ENCODE data around the gene CNTNAP5. TPM values are rescaled to one million over a fixed set of nuclear protein-coding genes. Genes with fewer than 3 reads are reported as not detected.
"Not testable (repeated sequence)": the region's sequence is repeated elsewhere in the genome, so short reads cannot be mapped to it uniquely, and the experiment has no call there.

The CNTNAP5 gene
- total and polyA plus RNA-seq, 8 donors, result 0.03 to 0.29 (median 0.10) TPM; not detected in 4

DNA sequence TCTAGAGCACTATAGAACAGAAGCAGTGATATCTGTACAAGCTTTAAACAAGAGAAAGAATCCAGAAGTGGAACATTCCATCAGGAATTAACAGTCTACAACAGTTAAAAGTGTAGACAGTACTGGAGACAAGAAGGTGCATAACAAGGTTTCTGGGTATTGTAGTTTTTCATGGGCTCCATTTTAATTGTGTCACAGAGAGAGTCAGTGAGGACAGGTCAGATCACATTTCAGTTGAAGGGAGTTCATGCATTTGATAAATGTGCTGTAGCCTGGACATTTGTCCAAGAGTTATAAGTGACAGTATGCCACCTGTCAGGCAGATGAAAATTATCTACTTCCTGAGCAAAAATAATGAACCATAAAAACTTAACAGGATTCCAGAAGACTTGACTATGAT is 328.6 kb downstream of the CNTNAP5 start:
- no peak overlapping the region for H3K27ac ChIP-seq
- no peaks in the 10 kb centered on the region for H3K27me3 ChIP-seq
- no peak for DNase-seq
- no peak overlapping the region for H3K4me3 ChIP-seq
- no peaks in the 10 kb centered on the region for H3K4me1 ChIP-seq
- intact Hi-C loops (cut with DNase I), result no loop called here
- TF ChIP-seq, protein P1, sequence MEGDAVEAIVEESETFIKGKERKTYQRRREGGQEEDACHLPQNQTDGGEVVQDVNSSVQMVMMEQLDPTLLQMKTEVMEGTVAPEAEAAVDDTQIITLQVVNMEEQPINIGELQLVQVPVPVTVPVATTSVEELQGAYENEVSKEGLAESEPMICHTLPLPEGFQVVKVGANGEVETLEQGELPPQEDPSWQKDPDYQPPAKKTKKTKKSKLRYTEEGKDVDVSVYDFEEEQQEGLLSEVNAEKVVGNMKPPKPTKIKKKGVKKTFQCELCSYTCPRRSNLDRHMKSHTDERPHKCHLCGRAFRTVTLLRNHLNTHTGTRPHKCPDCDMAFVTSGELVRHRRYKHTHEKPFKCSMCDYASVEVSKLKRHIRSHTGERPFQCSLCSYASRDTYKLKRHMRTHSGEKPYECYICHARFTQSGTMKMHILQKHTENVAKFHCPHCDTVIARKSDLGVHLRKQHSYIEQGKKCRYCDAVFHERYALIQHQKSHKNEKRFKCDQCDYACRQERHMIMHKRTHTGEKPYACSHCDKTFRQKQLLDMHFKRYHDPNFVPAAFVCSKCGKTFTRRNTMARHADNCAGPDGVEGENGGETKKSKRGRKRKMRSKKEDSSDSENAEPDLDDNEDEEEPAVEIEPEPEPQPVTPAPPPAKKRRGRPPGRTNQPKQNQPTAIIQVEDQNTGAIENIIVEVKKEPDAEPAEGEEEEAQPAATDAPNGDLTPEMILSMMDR (IDR thresholded peaks at IDR 0.05), result no peak
- H3K36me3 ChIP-seq, result no peaks in the 10 kb centered on the region
- peaks cover 0 to 2% of the 10 kb centered on the region in 2 donors for H3K9me3 ChIP-seq
- no peak for ATAC-seq

DNA sequence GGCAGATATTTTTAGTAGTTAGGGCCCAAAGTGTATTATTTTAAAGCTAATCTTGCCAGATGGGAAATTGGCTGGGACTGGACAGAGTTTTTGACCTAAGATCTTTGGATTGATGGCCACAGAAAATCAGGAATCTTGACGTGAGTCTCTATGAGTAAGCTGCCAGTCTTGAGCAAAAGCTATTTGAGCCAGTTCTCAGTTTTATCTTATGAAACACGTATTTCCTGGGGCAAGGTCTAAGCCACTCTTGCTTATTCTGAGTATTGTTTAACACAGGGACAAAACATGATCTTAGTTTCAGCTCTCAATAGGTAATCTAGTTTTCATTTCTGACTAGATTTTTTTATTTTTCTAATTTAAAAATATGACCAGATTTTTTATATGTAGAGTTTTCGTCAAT is 329.4 kb downstream of the CNTNAP5 start:
- no peak for DNase-seq
- Histone ChIP-seq H3K9me3 (peaks cover 0 to 2% of the 10 kb centered on the region in 2 donors), H3K36me3 (no peaks in the 10 kb centered on the region), H3K27me3 (no peaks in the 10 kb centered on the region), H3K4me3 (no peak overlapping the region), H3K4me1 (no peaks in the 10 kb centered on the region), H3K27ac (no peak overlapping the region)
- TF ChIP-seq, protein P1 (IDR thresholded peaks at IDR 0.05), result no peak
- intact Hi-C loops (cut with DNase I), result no loop called here
- ATAC-seq, result no peak

DNA sequence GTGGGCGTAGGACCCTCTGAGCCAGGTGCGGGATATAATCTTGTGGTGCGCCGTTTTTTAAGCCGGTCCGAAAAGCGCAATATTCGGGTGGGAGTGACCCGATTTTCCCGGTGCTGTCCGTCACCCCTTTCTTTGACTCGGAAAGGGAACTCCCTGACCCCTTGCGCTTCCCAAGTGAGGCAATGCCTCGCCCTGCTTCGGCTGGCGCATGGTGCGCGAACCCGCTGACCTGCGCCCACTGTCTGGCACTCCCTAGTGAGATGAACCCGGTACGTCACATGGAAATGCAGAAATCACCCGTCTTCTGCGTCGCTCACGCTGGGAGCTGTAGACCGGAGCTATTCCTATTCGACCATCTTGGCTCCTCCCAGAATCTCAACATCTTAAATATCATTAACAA is 336.9 kb downstream of the CNTNAP5 start:
- H3K4me3 ChIP-seq; H3K27ac ChIP-seq; H3K9me3 ChIP-seq; ATAC-seq; DNase-seq; H3K27me3 ChIP-seq; H3K4me1 ChIP-seq; H3K36me3 ChIP-seq; intact Hi-C loops (cut with DNase I): not testable (repeated sequence)

DNA sequence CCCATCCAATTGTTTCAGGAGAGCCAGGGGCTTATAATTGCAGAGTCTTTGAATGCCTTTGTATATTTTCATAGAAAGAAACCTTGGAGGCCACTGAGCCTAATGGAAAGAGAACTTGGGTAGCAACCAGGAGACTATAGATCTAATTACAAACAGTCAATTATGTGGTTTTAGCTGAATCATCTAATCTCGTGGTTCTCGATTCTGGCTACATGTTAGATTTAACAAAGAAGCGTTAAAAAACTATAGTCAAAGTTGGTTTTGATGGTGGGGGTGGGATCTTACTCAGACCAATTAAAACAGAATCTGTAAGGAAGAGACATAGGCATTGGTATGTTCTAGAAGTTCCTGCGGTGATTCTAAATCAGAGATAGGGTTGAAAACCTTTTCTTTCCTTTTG is 344.1 kb downstream of the CNTNAP5 start:
- no peaks in the 10 kb centered on the region for H3K4me1 ChIP-seq
- intact Hi-C loops (cut with DNase I), result no loop called here
- DNase-seq (no peak), ATAC-seq (no peak)
- TF ChIP-seq, protein P1 (IDR thresholded peaks at IDR 0.05), result no peak
- H3K4me3 ChIP-seq, result no peak overlapping the region
- H3K36me3 ChIP-seq, result no peaks in the 10 kb centered on the region
- H3K27me3 ChIP-seq, result no peaks in the 10 kb centered on the region
- H3K9me3 ChIP-seq, result peaks cover 0 to 3% of the 10 kb centered on the region in 2 donors
- no peak overlapping the region for H3K27ac ChIP-seq

DNA sequence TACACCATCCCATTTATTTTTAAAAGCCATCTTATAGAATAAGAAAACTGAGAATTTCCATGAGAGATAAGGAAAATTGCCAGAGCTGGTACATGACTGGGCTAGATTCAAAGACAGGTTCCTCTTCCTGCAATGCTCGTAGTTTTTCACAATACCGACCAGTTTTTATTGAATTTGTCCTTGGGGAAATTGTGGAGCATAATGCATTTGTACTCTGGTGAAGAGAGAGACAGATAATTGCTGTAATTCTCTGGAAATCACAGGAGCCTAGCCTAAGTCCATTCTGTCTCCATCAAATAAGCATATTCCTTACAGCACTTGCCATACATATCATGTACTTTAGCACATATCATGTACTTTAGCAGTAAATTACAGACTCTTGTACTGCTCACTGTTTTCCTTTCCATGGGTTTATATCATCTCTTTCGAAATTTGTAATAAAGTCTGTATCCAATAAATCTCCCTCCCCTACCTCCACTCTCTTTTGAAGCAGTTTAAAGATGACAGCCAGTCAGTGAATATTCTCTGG is 355.2 kb downstream of the CNTNAP5 start:
- ATAC-seq (no peak), DNase-seq (no peak)
- H3K27me3 ChIP-seq, result no peaks in the 10 kb centered on the region
- H3K9me3 ChIP-seq, result peaks cover 0 to 7% of the 10 kb centered on the region in 2 donors
- H3K4me1 ChIP-seq, result no peaks in the 10 kb centered on the region
- no peaks in the 10 kb centered on the region for H3K36me3 ChIP-seq
- H3K27ac ChIP-seq, result no peak overlapping the region
- intact Hi-C loops (cut with DNase I), result no loop called here
- TF ChIP-seq, protein P1 (IDR thresholded peaks at IDR 0.05), result no peak
- H3K4me3 ChIP-seq, result no peak overlapping the region

DNA sequence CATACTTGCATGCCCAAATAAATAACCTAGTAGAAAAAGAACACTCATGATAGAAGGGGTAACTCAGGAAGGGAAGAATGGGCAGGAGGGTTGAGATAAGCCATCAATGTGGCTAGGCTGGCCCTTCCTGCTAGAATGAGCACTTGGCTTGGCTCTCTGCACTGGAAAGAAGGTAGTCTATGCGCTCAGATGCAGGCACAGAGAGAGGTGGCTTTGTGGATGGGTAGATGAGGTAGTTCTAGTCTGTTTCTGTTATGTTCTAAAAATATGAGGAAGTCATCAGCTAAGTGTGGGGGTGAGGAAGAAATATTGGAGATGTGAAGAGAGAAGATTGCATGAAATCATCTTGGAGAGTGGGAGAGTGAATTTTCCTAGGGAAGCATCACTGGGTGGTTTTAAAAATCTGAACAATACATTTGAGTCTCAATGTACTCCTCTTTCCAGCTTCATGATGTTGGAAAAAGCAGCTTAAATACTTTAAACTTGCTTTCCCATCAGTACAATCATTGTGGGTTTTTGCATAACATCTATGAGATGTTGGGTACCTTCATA is 357.1 kb downstream of the CNTNAP5 start:
- ATAC-seq, result no peak
- no peak overlapping the region for H3K27ac ChIP-seq
- DNase-seq, result no peak
- H3K4me3 ChIP-seq, result no peak overlapping the region
- H3K36me3 ChIP-seq, result no peaks in the 10 kb centered on the region
- no peaks in the 10 kb centered on the region for H3K27me3 ChIP-seq
- H3K4me1 ChIP-seq, result no peaks in the 10 kb centered on the region
- TF ChIP-seq, protein P1 (IDR thresholded peaks at IDR 0.05), result no peak
- intact Hi-C loops (cut with DNase I), result no loop called here
- H3K9me3 ChIP-seq, result peaks cover 0 to 7% of the 10 kb centered on the region in 2 donors

Measured in left lung (tissue), 10 donors.